PC-9 (cell line): ENCODE results near the gene PTPRG. TPM values are rescaled to one million over a fixed set of nuclear protein-coding genes. Genes with fewer than 3 reads are reported as not detected.

Experiments
- BruUV-seq: library from RNA; stranded (reverse); fragments of 400-500 nt; replicated peaks from 2 replicates; lab custom pipeline; 2021; lab: Mats Ljungman, UMichigan
- CTCF ChIA-PET: fragments of 300-600 bp; sonication (Branson Sonifier 250); formaldehyde crosslinking; loops from one replicate; lab custom pipeline; 2022; ENCODE audit warnings: antibody characterized with exemption; lab: Charles Lee
- POLR2A ChIA-PET: fragments of 300-600 bp; sonication (Branson Sonifier 250); formaldehyde crosslinking; loops from one replicate; lab custom pipeline; 2022; ENCODE audit warnings: antibody characterized with exemption; ENCODE audit not compliant: unreplicated experiment; lab: Charles Lee
- DNase-seq, 2 experiments: peaks; one replicate each; pipeline versions ENCODE4 v3.0.0 to v3.0.0-alpha.2; 2015 to 2022; ENCODE audit warnings: mixed read lengths in 1 of 2
- H2AFZ ChIP-seq: fragments of 200-600 bp; sonication (generic); 2 replicates; pipeline ENCODE4 v1.8.1; 2017; ENCODE audit warnings: antibody characterized with exemption
- H3F3A ChIP-seq: fragments of 200-600 bp; sonication (generic); 2 replicates; pipeline ENCODE4 v1.8.1; 2017; ENCODE audit warnings: antibody characterized with exemption, mild to moderate bottlenecking, low read depth; ENCODE audit not compliant: insufficient read depth
- H3K27ac ChIP-seq: fragments of 200-600 bp; sonication (generic); 2 replicates; pipeline ENCODE4 v1.6.1; 2016; ENCODE audit warnings: mixed run types
- H3K27me3 ChIP-seq: fragments of 200-600 bp; sonication (generic); 2 replicates; pipeline ENCODE4 v1.6.1; 2016; ENCODE audit warnings: low read depth, mixed run types; ENCODE audit not compliant: insufficient read depth
- H3K36me3 ChIP-seq: fragments of 200-600 bp; sonication (generic); 2 replicates; pipeline ENCODE4 v1.6.1; 2016; ENCODE audit warnings: low read depth, mixed run types
- H3K4me1 ChIP-seq: fragments of 200-600 bp; sonication (generic); replicated peaks from 2 replicates; pipeline ENCODE4 v1.6.1; 2016; ENCODE audit warnings: mixed run types; ENCODE audit not compliant: insufficient read depth
- H3K4me2 ChIP-seq: fragments of 200-600 bp; sonication (generic); 2 replicates; pipeline ENCODE4 v1.6.1; 2017; ENCODE audit warnings: mixed run types
- H3K4me3 ChIP-seq: fragments of 200-600 bp; sonication (generic); 2 replicates; pipeline ENCODE4 v1.6.1; 2016; ENCODE audit warnings: mixed run types
- H3K79me2 ChIP-seq: fragments of 200-600 bp; sonication (generic); 2 replicates; pipeline ENCODE4 v1.6.1; 2017; ENCODE audit warnings: low read depth, mixed run types
- H3K9me2 ChIP-seq: fragments of 200-600 bp; sonication (generic); 2 replicates; pipeline ENCODE4 v1.8.1; 2017; ENCODE audit warnings: mild to moderate bottlenecking; ENCODE audit not compliant: insufficient read depth
- H3K9me3 ChIP-seq: fragments of 200-600 bp; sonication (generic); 2 replicates; pipeline ENCODE4 v1.8.1; 2016; ENCODE audit warnings: low read depth; ENCODE audit not compliant: insufficient read depth
- H4K20me1 ChIP-seq: fragments of 200-600 bp; sonication (generic); 2 replicates; pipeline ENCODE4 v1.8.1; 2017; ENCODE audit not compliant: insufficient read depth
- CTCF ChIP-seq: fragments of 200-600 bp; sonication (generic); conservative IDR thresholded peaks from 2 replicates; pipeline ENCODE4 v1.6.1; 2017; ENCODE audit warnings: mixed run types, antibody characterized with exemption, mild to moderate bottlenecking, moderate library complexity
- EZH2 ChIP-seq: fragments of 200-600 bp; sonication (generic); IDR thresholded peaks from 2 replicates; pipeline ENCODE4 v1.8.0; 2017; ENCODE audit warnings: antibody characterized with exemption, low read depth
- intact Hi-C: fragments of 100-400 bp; cut with micrococcal nuclease; formaldehyde crosslinking; loops from one replicate; pipeline ENCODE4 v1.10.0; 2022; ENCODE audit not compliant: unreplicated experiment
- total RNA-seq: library from RNA; stranded (reverse); gene quantifications from 2 replicates; pipeline ENCODE4 v1.2.3, GENCODE V29; 2021

Gene PTPRG
- total RNA-seq, 1 experiment from 2014 or later, result 32.9 TPM

DNA sequence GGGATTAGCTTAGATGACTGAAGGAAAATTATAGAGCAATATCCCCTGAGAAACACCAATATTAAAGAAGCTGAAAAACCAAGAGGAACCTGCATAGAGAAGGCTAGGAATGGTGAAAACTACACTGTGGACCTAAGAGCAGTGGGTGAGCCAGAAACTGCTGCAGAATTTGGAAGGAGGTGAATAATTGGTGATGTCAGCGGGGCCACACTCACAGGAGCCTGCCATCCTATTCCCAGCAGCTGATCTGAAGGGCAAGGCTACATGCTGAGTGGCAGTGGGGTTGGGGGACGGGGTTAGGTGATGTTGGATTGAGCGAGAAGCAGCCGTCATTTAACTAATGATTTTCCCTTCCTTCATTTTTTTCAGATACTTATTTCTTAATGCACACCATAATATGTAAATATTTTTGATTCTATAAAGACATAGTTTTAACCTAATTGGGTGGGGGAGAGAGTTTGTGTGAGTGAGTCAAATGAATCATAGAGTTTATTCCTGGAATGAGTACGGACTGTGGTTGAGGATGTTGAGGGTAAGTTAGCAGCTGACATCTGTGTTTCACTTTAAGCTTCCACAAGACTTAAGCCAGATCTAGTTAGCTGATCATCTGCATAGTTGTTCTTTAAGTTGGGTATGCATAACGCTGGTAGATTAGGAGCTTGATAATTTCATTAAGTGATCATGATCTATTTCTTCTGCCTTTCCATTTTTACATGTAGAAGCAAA lies 222.8 kb downstream of the PTPRG start:
- no peaks in the 10 kb centered on the region for H3K9me3 ChIP-seq
- CTCF ChIA-PET, result no interaction called here
- DNase-seq, result no peak
- no peak overlapping the region for H3K4me2 ChIP-seq
- no peaks in the 10 kb centered on the region for H4K20me1 ChIP-seq
- no peak overlapping the region for H3K27ac ChIP-seq
- intact Hi-C loops, result no loop called here
- H2AFZ ChIP-seq, result no peak overlapping the region
- H3K4me1 ChIP-seq, result no peaks in the 10 kb centered on the region
- H3K36me3 ChIP-seq, result no peaks in the 10 kb centered on the region
- no peaks in the 10 kb centered on the region for H3K27me3 ChIP-seq
- no peaks in the 10 kb centered on the region for H3F3A ChIP-seq
- no peak for TF ChIP-seq CTCF
- TF ChIP-seq EZH2, result no peak
- no TSS peak for BruUV-seq
- H3K4me3 ChIP-seq, result no peak overlapping the region
- POLR2A ChIA-PET, result no interaction called here
- H3K9me2 ChIP-seq, result 0 out of 2 replicates have a peak, but pooled peaks cover 4% of the 10 kb centered on the region
- no peaks in the 10 kb centered on the region for H3K79me2 ChIP-seq

DNA sequence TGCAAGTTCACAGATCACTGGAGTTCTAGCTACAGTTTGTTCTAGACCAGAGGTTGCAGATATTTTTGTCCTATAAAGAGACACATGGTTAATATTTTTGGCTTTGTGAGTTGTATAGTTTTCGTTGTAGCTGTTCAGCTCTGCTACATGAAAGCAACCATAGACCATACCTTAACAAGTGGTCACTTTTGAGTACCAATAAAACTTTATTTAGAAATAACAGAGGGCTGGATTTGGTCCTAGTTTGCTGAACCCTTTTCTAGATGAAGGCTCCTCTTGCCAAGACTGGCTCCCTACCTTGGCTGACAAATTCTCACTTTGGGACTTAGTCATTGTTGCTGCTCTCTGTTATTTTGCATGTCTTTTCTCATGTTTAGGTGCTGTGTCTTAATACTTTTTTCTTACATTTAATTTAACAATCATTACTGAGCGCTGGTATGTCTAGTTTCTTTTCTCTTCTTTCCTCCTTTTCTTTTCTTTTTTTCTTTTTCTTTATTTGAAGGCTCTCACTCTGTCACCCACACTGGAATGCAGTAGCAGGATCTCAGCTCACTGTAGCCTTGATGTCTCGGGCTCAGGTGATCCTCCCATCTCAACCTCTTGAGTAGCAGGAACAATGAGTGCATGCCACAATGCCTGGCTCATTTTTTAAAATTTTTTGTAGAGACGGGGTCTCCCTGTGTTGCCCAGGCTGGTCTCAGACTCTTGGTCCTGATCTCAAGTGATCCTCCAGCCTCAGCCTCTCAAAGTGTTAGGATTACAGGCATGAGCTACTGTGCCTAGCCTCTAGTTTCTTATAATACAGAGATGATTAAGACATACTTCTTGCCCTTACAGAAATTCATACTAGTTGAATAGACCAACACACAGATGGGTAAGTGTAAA lies 227.5 kb downstream of the PTPRG start:
- Histone ChIP-seq H3K27me3 (no peaks in the 10 kb centered on the region), H2AFZ (no peak overlapping the region), H4K20me1 (no peaks in the 10 kb centered on the region), H3K27ac (no peak overlapping the region), H3K9me2 (0 out of 2 replicates have a peak, but pooled peaks cover 4% of the 10 kb centered on the region), H3K4me1 (no peaks in the 10 kb centered on the region), H3K4me2 (no peak overlapping the region), H3K36me3 (no peaks in the 10 kb centered on the region), H3K79me2 (no peaks in the 10 kb centered on the region), H3F3A (no peaks in the 10 kb centered on the region), H3K9me3 (no peaks in the 10 kb centered on the region), H3K4me3 (no peak overlapping the region)
- intact Hi-C loops, result no loop called here
- no peak for DNase-seq
- TF ChIP-seq EZH2 (no peak), CTCF (no peak)
- no TSS peak for BruUV-seq
- CTCF ChIA-PET, result no interaction called here
- POLR2A ChIA-PET, result interaction anchor here (0.7 kb wide), 1 partner anchor 259 kb away, joined by 6 read pairs; no protein-coding TSS in a partner anchor

DNA sequence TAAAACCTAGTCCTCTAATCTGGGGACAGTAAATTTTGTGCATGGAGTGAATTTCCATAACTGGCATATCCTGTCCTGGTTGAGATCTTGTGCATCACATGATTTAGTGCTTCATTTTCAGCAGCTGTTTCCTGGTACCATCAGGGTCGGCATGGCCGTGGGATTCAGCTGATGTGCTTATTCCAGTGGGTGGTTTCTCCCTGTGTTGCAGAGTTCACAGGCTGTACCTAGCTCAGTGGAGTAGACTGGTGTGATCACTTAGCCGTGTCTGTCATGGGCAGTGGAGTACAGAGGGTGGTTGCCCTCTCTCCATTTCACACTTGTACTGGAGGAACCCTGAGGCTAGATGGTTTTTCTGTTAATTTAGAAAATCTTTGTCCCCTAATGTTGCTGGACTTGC lies 228.5 kb downstream of the PTPRG start:
- POLR2A ChIA-PET, result no interaction called here
- Histone ChIP-seq H3K79me2 (no peaks in the 10 kb centered on the region), H3K4me2 (no peak overlapping the region), H3K9me3 (no peaks in the 10 kb centered on the region), H3F3A (no peaks in the 10 kb centered on the region), H4K20me1 (no peaks in the 10 kb centered on the region), H3K4me3 (no peak overlapping the region), H2AFZ (no peak overlapping the region), H3K27ac (no peak overlapping the region), H3K4me1 (no peaks in the 10 kb centered on the region), H3K36me3 (no peaks in the 10 kb centered on the region), H3K27me3 (no peaks in the 10 kb centered on the region), H3K9me2 (0 out of 2 replicates have a peak, but pooled peaks cover 4% of the 10 kb centered on the region)
- no peak for TF ChIP-seq EZH2
- no peak for TF ChIP-seq CTCF
- no peak for DNase-seq
- intact Hi-C loops, result no loop called here
- CTCF ChIA-PET, result no interaction called here
- BruUV-seq, result no TSS peak
